Spleen (tissue), 7 donors: ENCODE data around the gene VPS54.

Experiments
- CTCF ChIP-seq, 11 experiments: fragments of 200-600 bp in 7 of 11; fragments of 450-650 bp in 4 of 11; sonication (generic) in 4 of 11; IDR thresholded peaks in 8 of 11; conservative IDR thresholded peaks in 3 of 11; 1 replicate in 7 of 11; 2 replicates in 4 of 11; pipeline versions ENCODE4 v1.4.0 to v1.8.0; 2016 to 2021; ENCODE audit warnings: antibody characterized with exemption in 11 of 11, inconsistent platforms in 4 of 11, mild to moderate bottlenecking in 1 of 11
- POLR2A ChIP-seq, 3 donors: fragments of 450-650 bp; IDR thresholded peaks; one replicate each; pipeline ENCODE4 v1.5.1; 2017; ENCODE audit warnings: antibody characterized with exemption in 3 of 3, mild to moderate bottlenecking in 1 of 3
- donor health status: DM: no; HTN: no; CAD: no; lungs with moderate emphysema.
- donor health status: DM: no; HTN: no; CAD: no.
- donor health status: DM: no; HTN: no; CAD: no.

- TF ChIP-seq CTCF (IDR thresholded peaks at IDR 0.05 in 8 of 11, conservative IDR thresholded peaks at IDR 0.05 in 3 of 11) (no peak), POLR2A (IDR thresholded peaks at IDR 0.05) (no peak)
Measured at GRCh38 chr2:64045938-64046337, 26.7 kb upstream of the VPS54 start.
